ENCODE results near the gene ARHGEF28. TPM values are rescaled to one million over a fixed set of nuclear protein-coding genes. Genes with fewer than 3 reads are reported as not detected.

ARHGEF28 gene
- total and polyA plus RNA-seq, 2 of the 13 experiments (the other 11 are each of a cell fraction or from before 2014, with no cell fraction given), result 17.4 to 34.1 TPM

GRCh38 chr5:73623901-73624404, 2.0 kb upstream of the ARHGEF28 start (continued):
- no peak for TF ChIP-seq PRPF4 (IDR thresholded peaks at IDR 0.05; ENCODE audit: low read depth, low read length, poor library complexity, severe bottlenecking)
- TF ChIP-seq HNF1B (CRISPR knock-in tag; IDR thresholded peaks at IDR 0.05), result peak; percentile 87
- TF ChIP-seq IRX3 (CRISPR knock-in tag; IDR thresholded peaks at IDR 0.05; ENCODE audit: borderline replicate concordance, low read depth), result no peak
- no peak for TF ChIP-seq ZNF781 (CRISPR knock-in tag; IDR thresholded peaks at IDR 0.05; ENCODE audit: borderline replicate concordance, not compliant biosample characterization)
- TF ChIP-seq ZNF205 (CRISPR knock-in tag; IDR thresholded peaks at IDR 0.05), result peak; percentile 83; the same call in 1 of the 2 replicates
- TF ChIP-seq TERF1 (CRISPR knock-in tag; IDR thresholded peaks at IDR 0.05), result no peak
- TF ChIP-seq ZFP90 (CRISPR knock-in tag; IDR thresholded peaks at IDR 0.05; ENCODE audit: borderline replicate concordance), result peak; percentile 57; the same call in 1 of the 2 replicates
- no peak for TF ChIP-seq ZNF230 (CRISPR knock-in tag; IDR thresholded peaks at IDR 0.05)
- no peak for TF ChIP-seq HOXA9 (CRISPR knock-in tag; IDR thresholded peaks at IDR 0.05; ENCODE audit: borderline replicate concordance)
- no peak for TF ChIP-seq JARID2 (CRISPR knock-in tag; IDR thresholded peaks at IDR 0.05; ENCODE audit: insufficient replicate concordance)
- TF ChIP-seq ZNF891 (CRISPR knock-in tag; IDR thresholded peaks at IDR 0.05), result no peak
- TF ChIP-seq ZNF740 (CRISPR knock-in tag; IDR thresholded peaks at IDR 0.05), result no peak
- no peak for TF ChIP-seq ZNF660 (CRISPR knock-in tag; IDR thresholded peaks at IDR 0.05; ENCODE audit: borderline replicate concordance, low read depth)
- TF ChIP-seq E2F2 (CRISPR knock-in tag; IDR thresholded peaks at IDR 0.05; ENCODE audit: borderline replicate concordance), result no peak
- no peak for TF ChIP-seq AKNA (CRISPR knock-in tag; IDR thresholded peaks at IDR 0.05; ENCODE audit: borderline replicate concordance)
- TF ChIP-seq ZNF501 (CRISPR knock-in tag; IDR thresholded peaks at IDR 0.05), result no peak
